Panc1 (cell line): ENCODE data around the gene TRERF1. TPM values are rescaled to one million over a fixed set of nuclear protein-coding genes. Genes with fewer than 3 reads are reported as not detected.

ENCODE experiments used
- ATAC-seq: fragments of 200-7000 bp; cut with Tn5 transposase; 2 replicates; pipeline ENCODE4 v1.9.1; 2020; ENCODE audit warnings: mild to moderate bottlenecking, moderate library complexity
- BruUV-seq: library from RNA; stranded (reverse); fragments of 400-500 nt; replicated peaks from 2 replicates; lab custom pipeline; 2021; lab: Mats Ljungman, UMichigan
- CTCF ChIA-PET: fragments of 300-600 bp; sonication (Branson Sonifier 250); formaldehyde crosslinking; loops from one replicate; lab custom pipeline; 2022; ENCODE audit warnings: antibody characterized with exemption; lab: Charles Lee
- POLR2A ChIA-PET: fragments of 300-600 bp; sonication (Branson Sonifier 250); formaldehyde crosslinking; loops from one replicate; lab custom pipeline; 2022; ENCODE audit warnings: antibody characterized with exemption; lab: Charles Lee
- DNase-seq: peaks from one replicate; pipeline ENCODE4 v3.0.0-alpha.2; 2010; ENCODE audit warnings: low read depth, low spot score
- H3K27ac ChIP-seq: 2 replicates; pipeline ENCODE4 v1.5.1; 2011; ENCODE audit warnings: mild to moderate bottlenecking, low read length, inconsistent platforms
- H3K27me3 ChIP-seq: fragments of 200-500 bp; sonication (Bioruptor generic); 2 replicates; pipeline ENCODE4 v1.6.0; 2014; ENCODE audit warnings: low read length, inconsistent platforms; ENCODE audit not compliant: control insufficient read depth, insufficient read depth
- H3K36me3 ChIP-seq: fragments of 200-500 bp; sonication (Bioruptor generic); 2 replicates; pipeline ENCODE4 v1.5.1; 2014; ENCODE audit warnings: inconsistent platforms, mild to moderate bottlenecking, low read length, moderate library complexity; ENCODE audit not compliant: control insufficient read depth, insufficient read depth
- H3K4me1 ChIP-seq: 2 replicates; pipeline ENCODE4 v1.5.1; 2011; ENCODE audit warnings: inconsistent platforms, mild to moderate bottlenecking, low read length, moderate library complexity; ENCODE audit not compliant: control insufficient read depth, insufficient read depth
- H3K4me3 ChIP-seq, 2 experiments: 2 replicates each; pipeline ENCODE4 v1.5.1; 2011 to 2012; ENCODE audit warnings: low read depth in 2 of 2, low read length in 2 of 2, mild to moderate bottlenecking in 2 of 2, inconsistent platforms in 1 of 2, moderate library complexity in 1 of 2
- H3K9me3 ChIP-seq: fragments of 200-500 bp; sonication (Bioruptor generic); 2 replicates; pipeline ENCODE4 v1.5.1; 2014; ENCODE audit warnings: low read depth, mild to moderate bottlenecking, inconsistent platforms, low read length, moderate library complexity; ENCODE audit not compliant: control insufficient read depth, insufficient read depth
- CTCF ChIP-seq: fragments of 450-650 bp; IDR thresholded peaks from 2 replicates; pipeline ENCODE4 v1.5.1; 2017; ENCODE audit warnings: mild to moderate bottlenecking
- POLR2AphosphoS5 ChIP-seq: IDR thresholded peaks from 2 replicates; pipeline ENCODE4 v1.6.1; 2012; ENCODE audit warnings: mild to moderate bottlenecking, low read depth, low read length, moderate library complexity
- REST ChIP-seq, 2 experiments: IDR thresholded peaks; 2 replicates each; pipeline ENCODE4 v1.6.1; 2011 to 2012; ENCODE audit warnings: low read depth in 2 of 2, control low read depth in 1 of 2, low read length in 1 of 2, mild to moderate bottlenecking in 1 of 2, moderate library complexity in 1 of 2; ENCODE audit not compliant: insufficient read depth in 1 of 2
- SIN3A ChIP-seq: IDR thresholded peaks from 2 replicates; pipeline ENCODE4 v1.6.1; 2012; ENCODE audit warnings: low read depth, mild to moderate bottlenecking, low read length, moderate library complexity, borderline replicate concordance; ENCODE audit not compliant: insufficient read depth
- TCF7L2 ChIP-seq: IDR thresholded peaks from 2 replicates; pipeline ENCODE4 v1.6.1; 2011; ENCODE audit warnings: mild to moderate bottlenecking, low read depth, low read length, inconsistent platforms
- in situ Hi-C: cut with HindIII; loops from 2 replicates; pipeline ENCODE4 v1.10.0; 2016; ENCODE audit warnings: low sequenced_read_pairs, low pct_unique_long_range_greater_than_20kb
- intact Hi-C: fragments of 100-400 bp; cut with micrococcal nuclease; formaldehyde crosslinking; loops from one replicate; pipeline ENCODE4 v1.10.0; 2022; ENCODE audit not compliant: unreplicated experiment
- total RNA-seq: library from RNA; stranded (reverse); gene quantifications from one replicate; pipeline ENCODE4 v1.2.1, GENCODE V29; 2021; ENCODE audit not compliant: unreplicated experiment

Gene TRERF1
- total RNA-seq, 1 experiment from 2014 or later = 30.6 TPM

- intact Hi-C loops (no loop called here), in situ Hi-C loops (no loop called here)
- Histone ChIP-seq H3K27me3 (no peaks in the 10 kb centered on the region), H3K4me3 (no peak overlapping the region), H3K4me1 (peaks cover 10% of the 10 kb centered on the region), H3K27ac (no peak overlapping the region), H3K36me3 (peaks cover 12% of the 10 kb centered on the region), H3K9me3 (no peaks in the 10 kb centered on the region)
- DNase-seq (no peak), ATAC-seq (no peak)
- no TSS peak for BruUV-seq
- TF ChIP-seq REST (IDR thresholded peaks at IDR 0.05; ENCODE audit: insufficient read depth in 1 of 2, low read depth in 2 of 2, low read length in 1 of 2) (no peak), POLR2AphosphoS5 (no peak), CTCF (no peak)
- CTCF ChIA-PET = no interaction called here
- POLR2A ChIA-PET = no interaction called here
Observed at GRCh38 chr6:42249279-42249678, 202.4 kb downstream of the TRERF1 start.

- intact Hi-C loops (no loop called here), in situ Hi-C loops (no loop called here)
- ChIA-PET POLR2A (interaction anchor here (0.5 kb wide), 1 partner anchor 12 kb away, joined by 3 read pairs; no protein-coding TSS in a partner anchor), CTCF (no interaction called here)
- no peak overlapping the region for H3K27ac ChIP-seq
- DNase-seq (no peak), ATAC-seq (no peak; the same call in 1 of the 2 replicates)
- H3K4me1 ChIP-seq = peaks cover 6% of the 10 kb centered on the region
- H3K27me3 ChIP-seq = no peaks in the 10 kb centered on the region
- peaks cover 10% of the 10 kb centered on the region for H3K36me3 ChIP-seq
- no peak for TF ChIP-seq SIN3A
- no peak for TF ChIP-seq TCF7L2
- BruUV-seq = no TSS peak
- no peak overlapping the region for H3K4me3 ChIP-seq
- H3K9me3 ChIP-seq = no peaks in the 10 kb centered on the region
Observed at GRCh38 chr6:42243046-42243445, 208.7 kb downstream of the TRERF1 start.

GRCh38 chr6:42241915-42242314, 209.8 kb downstream of the TRERF1 start:
- peaks cover 7% of the 10 kb centered on the region for H3K36me3 ChIP-seq
- H3K27ac ChIP-seq = no peak overlapping the region
- no peak for TF ChIP-seq CTCF
- no peak for TF ChIP-seq POLR2AphosphoS5
- no peak for TF ChIP-seq SIN3A
- no peak for TF ChIP-seq REST (IDR thresholded peaks at IDR 0.05; ENCODE audit: insufficient read depth in 1 of 2, low read depth in 2 of 2, low read length in 1 of 2)
- TF ChIP-seq TCF7L2 = no peak
- BruUV-seq = no TSS peak
- intact Hi-C loops = no loop called here
- ChIA-PET POLR2A (interaction anchor here (0.6 kb wide), 1 partner anchor 49 kb away, joined by 6 read pairs; no protein-coding TSS in a partner anchor), CTCF (interaction anchor here (0.6 kb wide), 1 partner anchor 12 kb away, joined by 6 read pairs; no protein-coding TSS in a partner anchor)
- ATAC-seq (no peak), DNase-seq (no peak)
- peaks cover 11% of the 10 kb centered on the region for H3K4me1 ChIP-seq
- no peak overlapping the region for H3K4me3 ChIP-seq
- no peaks in the 10 kb centered on the region for H3K27me3 ChIP-seq
- in situ Hi-C loops = no loop called here
- no peaks in the 10 kb centered on the region for H3K9me3 ChIP-seq
